ENCODE data around the gene SIRPD.

DNA sequence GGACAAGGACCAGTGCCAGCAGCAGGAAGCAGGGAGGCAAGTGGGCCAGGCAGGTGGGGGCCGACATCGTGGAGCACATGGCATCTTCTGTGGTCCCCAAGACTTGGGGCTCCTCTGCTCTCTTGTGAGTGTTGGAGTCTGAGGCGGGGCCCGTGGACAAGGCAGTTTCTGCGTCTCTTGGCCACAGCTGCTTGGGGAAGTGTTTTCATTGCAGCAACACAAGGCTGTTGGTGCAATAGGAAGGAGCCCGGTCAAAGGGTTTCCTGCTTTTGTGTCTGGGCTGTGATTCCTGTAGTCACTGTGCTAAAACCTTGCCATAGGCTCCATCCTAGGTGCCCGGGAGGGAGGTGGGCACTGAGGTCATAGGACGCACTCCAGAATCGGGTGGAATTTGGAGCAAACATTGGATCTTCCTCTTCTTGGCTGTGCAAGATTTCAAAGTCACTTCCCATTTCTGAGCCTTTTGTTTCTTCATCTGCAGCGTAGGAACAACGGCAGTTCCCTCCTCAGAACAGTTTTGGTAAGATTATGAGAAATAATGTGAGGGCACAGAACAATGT lies 66.1 kb downstream of the SIRPD start, which contains the start of gene SIRPB2:
- TF ChIP-seq, protein P1, sequence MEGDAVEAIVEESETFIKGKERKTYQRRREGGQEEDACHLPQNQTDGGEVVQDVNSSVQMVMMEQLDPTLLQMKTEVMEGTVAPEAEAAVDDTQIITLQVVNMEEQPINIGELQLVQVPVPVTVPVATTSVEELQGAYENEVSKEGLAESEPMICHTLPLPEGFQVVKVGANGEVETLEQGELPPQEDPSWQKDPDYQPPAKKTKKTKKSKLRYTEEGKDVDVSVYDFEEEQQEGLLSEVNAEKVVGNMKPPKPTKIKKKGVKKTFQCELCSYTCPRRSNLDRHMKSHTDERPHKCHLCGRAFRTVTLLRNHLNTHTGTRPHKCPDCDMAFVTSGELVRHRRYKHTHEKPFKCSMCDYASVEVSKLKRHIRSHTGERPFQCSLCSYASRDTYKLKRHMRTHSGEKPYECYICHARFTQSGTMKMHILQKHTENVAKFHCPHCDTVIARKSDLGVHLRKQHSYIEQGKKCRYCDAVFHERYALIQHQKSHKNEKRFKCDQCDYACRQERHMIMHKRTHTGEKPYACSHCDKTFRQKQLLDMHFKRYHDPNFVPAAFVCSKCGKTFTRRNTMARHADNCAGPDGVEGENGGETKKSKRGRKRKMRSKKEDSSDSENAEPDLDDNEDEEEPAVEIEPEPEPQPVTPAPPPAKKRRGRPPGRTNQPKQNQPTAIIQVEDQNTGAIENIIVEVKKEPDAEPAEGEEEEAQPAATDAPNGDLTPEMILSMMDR (optimal IDR thresholded peaks at IDR 0.05 in 1 of 3, IDR thresholded peaks at IDR 0.05 in 1 of 3, conservative IDR thresholded peaks at IDR 0.05 in 1 of 3; ENCODE audit: extremely low read depth in 1 of 3, insufficient read depth in 2 of 3, low read length in 3 of 3), result no peak
- no peak for TF ChIP-seq EZH2 (IDR thresholded peaks at IDR 0.05; ENCODE audit: low read length)
